Measurements from ENCODE around the gene ATG5.

ATG5 gene

GRCh38 chr6:106149472-106150069 is 176.0 kb downstream of the ATG5 start:
- no peak for DNase-seq

- DNase-seq: no peak
Measured at GRCh38 chr6:106147476-106147875, 178.1 kb downstream of the ATG5 start.

GRCh38 chr6:106146852-106147351 is 178.7 kb downstream of the ATG5 start:
- DNase-seq: no peak

DNA sequence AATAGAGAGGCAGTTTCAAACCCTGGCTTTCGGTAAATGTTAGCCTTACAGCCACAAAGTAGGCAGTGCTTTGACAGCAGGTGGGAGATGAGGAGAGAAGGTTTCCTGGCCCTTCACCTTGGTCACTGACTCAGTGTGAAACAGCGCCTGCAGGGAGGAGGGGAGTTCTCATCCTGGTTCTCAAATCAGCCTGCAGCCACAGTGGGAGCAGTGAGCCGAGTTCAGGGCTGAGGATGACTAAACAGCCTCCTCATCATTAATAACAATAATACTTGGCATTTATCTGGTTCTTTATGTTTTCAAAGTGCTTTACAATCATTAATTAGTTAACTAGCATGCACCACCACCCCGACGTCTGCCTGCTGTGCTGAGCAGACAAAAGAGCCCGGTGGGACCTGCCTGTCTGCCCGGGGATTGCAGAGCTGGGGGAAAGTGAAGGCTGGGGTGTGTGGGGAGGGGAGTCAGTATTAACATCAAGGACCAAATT is 179.8 kb downstream of the ATG5 start:
- DNase-seq: no peak

GRCh38 chr6:106145144-106145543 is 180.4 kb downstream of the ATG5 start:
- no peak for DNase-seq

DNA sequence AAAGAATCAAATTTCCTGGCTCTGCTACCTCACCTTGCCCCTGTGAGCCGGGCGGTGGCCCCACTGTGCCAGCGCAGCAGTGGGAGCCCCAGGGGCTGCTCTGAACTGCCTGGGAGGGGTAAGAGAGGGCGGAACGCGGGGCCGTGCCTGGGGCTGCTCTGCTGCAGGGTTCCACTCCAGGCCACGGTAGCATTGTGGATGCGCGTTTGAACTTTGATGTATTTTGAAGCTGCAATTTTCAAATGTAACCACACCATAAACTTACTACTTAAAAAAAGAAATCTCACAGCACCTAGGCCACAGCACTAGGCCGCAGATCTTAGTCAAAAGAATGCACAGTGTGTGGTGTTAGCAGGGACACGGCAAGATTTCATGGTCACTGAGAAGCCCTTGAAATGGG is 181.9 kb downstream of the ATG5 start:
- DNase-seq: no peak

- DNase-seq: no peak
Measured at GRCh38 chr6:106142876-106143431, 182.6 kb downstream of the ATG5 start.

- peak; percentile 64 for DNase-seq
Measured at GRCh38 chr6:106141441-106142237, 183.9 kb downstream of the ATG5 start.

DNA sequence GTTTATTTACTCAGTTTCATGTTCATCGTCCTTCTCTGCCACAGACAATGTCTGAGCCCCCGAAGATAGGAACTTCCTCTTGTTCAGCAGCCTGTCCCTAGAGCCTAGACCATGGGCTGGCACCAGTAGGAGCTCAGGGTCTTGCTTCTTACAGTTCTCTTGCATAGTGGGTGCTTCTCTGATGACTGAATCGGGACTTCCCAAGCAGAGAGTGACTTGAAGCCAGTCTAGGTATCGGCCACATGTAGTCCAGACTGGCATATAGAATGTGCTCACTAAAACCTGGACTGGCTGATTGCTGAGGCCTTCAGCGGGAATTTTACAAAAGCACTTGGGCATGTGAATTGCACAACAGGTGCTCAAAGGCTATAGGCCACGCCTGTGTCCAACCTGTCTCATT is 187.4 kb downstream of the ATG5 start:
- DNase-seq: no peak

GRCh38 chr6:106136845-106137244 is 188.7 kb downstream of the ATG5 start:
- no peak for DNase-seq

DNA sequence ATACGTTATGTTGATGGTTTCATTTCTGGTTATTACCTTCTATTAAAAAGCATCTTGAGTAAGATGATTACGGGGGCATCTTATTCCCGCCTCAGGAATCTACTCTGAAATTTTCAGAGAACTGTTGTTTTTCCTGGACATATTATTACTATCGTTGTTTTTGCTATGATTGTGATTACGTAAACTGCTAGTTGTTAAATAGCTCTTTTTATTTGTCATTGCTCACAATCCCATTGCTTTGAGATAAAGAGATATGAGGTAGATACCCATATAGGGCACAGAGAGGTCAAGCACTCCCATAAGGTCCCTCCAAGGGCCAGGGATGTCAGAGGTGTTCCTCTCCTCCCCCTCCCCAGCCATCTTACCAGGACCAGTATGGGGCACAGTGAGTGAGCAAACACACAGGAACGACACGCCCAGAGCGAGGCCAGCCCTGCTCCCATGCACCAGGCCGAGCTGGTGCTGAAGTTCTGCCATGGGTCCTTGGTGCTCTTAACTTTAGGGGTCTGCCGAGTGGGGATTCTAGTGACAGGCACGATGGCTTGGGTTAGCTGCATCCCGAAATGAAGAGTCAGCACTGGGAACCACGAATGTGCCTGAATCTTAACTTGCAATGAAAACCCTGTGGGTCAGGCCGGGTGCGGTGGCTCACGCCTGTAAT is 189.5 kb downstream of the ATG5 start:
- DNase-seq: no peak

DNA sequence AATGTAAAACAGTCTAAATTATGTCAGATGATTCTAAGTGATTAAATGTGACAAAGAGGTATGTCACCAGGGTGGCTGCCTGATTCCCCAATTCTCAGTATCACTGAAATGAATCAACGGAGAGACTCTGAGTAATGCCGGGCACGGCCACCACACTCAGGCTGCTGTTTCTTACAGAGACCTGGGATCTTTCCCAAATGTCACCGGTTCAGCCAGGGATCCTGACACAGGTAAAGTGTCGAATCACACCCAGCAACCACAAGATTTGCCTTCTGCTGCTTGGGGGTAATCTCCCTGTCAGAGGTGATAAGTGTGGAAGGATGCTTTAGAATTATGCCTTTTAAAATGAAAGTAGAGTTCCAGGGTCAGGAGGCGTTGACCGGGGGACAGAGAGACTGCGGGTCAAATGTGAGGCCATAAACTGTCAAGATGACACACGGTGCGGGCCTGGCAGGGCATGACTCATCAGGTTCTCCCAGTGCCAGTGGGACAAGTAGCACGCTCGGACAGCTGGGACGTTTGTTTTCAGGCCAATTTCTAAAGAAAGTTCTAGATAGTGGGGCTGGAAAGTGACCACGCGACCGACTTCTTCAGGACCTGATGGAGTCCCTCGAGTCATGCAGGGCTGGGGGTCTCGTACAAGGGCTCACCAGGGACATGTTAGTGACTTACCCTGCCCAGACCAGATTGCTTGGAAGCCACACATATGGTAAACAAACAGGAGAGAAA is 190.5 kb downstream of the ATG5 start:
- DNase-seq: no peak

All from activated CD4-positive, CD25-positive, alpha-beta regulatory T cell treated with anti-CD3 and anti-CD28 coated beads, Interleukin-2, amount 50 U/mL, for 72 hours (primary cell).